ENCODE data around the gene KCNJ16. TPM values are rescaled to one million over a fixed set of nuclear protein-coding genes. Genes with fewer than 3 reads are reported as not detected.
"Not testable (repeated sequence)": the region's sequence is repeated elsewhere in the genome, so short reads cannot be mapped to it uniquely, and the experiment has no call there.

The KCNJ16 gene
- total and polyA plus RNA-seq, 7 experiments from 2014 or later, result not detected

DNA sequence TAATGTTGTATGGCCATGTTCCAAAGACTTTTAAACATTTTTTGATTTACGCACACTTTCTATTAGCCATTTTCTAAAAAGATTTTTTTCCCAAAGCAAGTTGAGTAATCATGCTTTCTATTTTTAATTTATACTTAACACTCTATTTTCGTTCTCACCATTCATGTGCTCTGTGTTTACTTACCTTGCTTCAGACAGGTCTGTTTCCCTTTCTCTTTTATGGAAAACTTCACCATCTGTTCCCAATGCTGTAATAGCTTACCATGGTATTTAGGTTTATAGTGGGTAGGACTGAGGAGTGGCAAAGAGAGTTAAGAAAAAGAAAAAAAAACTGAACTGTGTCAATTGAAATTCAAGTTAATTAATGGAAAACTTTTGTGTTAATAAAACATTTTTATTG lies 37.5 kb upstream of the KCNJ16 start:
- no peaks in the 10 kb centered on the region for H3K27me3 Mint-ChIP-seq
- H3K4me3 Mint-ChIP-seq, result no peak overlapping the region
- H3K36me3 Mint-ChIP-seq, result no peaks in the 10 kb centered on the region
- no peak for DNase-seq
- Histone ChIP-seq H3K27ac (ENCODE audit: low read depth, low read length) (no peak overlapping the region), H3K9me3 (ENCODE audit: control insufficient read depth in 2 of 3, low read length in 3 of 3) (no peaks in the 10 kb centered on the region), H3K27me3 (ENCODE audit: control insufficient read depth in 2 of 2, insufficient read depth in 2 of 2, low read length in 2 of 2) (peaks cover 0 to 3% of the 10 kb centered on the region in 2 donors), H3K4me1 (ENCODE audit: control insufficient read depth in 2 of 2, insufficient read depth in 2 of 2, low read length in 2 of 2) (no peaks in the 10 kb centered on the region), H3K36me3 (ENCODE audit: control insufficient read depth in 2 of 3, insufficient read depth in 3 of 3, low read length in 3 of 3) (no peaks in the 10 kb centered on the region), H3K4me3 (ENCODE audit: low read length) (no peak overlapping the region)
- ATAC-seq, result no peak
- H3K4me1 Mint-ChIP-seq, result no peaks in the 10 kb centered on the region
- H3K27ac Mint-ChIP-seq, result no peak overlapping the region
- POLR2A ChIA-PET, result no interaction called here
- peaks cover 0 to 6% (median 0%) of the 10 kb centered on the region in 11 donors for H3K9me3 Mint-ChIP-seq
- CTCF ChIA-PET, result interaction anchor here (0.6 kb wide), 1 partner anchor 60 kb away, joined by 5 read pairs; no protein-coding TSS in a partner anchor
- intact Hi-C loops (cut with micrococcal nuclease), result no loop called here

DNA sequence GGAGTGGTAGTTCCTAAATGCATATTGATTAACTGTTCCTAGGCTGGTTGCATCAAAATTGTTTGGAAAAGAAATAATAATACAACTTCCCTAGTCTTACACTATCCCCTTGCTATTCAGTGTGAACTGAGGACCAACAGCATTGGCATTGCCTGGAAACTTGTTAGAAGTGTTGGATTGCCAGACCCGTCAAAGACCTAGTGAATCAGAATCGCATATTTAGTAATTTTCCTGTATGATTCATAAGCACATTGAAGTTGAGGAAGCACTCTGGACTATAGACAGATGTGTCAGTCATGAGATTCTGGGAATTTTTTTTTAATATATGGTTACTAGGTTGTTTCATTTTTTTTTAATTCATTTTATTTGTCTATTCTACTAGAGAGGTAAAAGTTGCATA lies 34.7 kb upstream of the KCNJ16 start:
- H3K36me3 ChIP-seq (ENCODE audit: control insufficient read depth in 2 of 3, insufficient read depth in 3 of 3, low read length in 3 of 3), result no peaks in the 10 kb centered on the region
- intact Hi-C loops (cut with micrococcal nuclease), result no loop called here
- H3K27me3 Mint-ChIP-seq, result no peaks in the 10 kb centered on the region
- H3K27me3 ChIP-seq (ENCODE audit: control insufficient read depth in 2 of 2, insufficient read depth in 2 of 2, low read length in 2 of 2), result no peaks in the 10 kb centered on the region
- no peaks in the 10 kb centered on the region for H3K4me1 ChIP-seq (ENCODE audit: control insufficient read depth in 2 of 2, insufficient read depth in 2 of 2, low read length in 2 of 2)
- DNase-seq (no peak), ATAC-seq (no peak)
- H3K4me3 Mint-ChIP-seq, result no peak overlapping the region
- H3K4me3 ChIP-seq (ENCODE audit: low read length), result no peak overlapping the region
- no peaks in the 10 kb centered on the region for H3K4me1 Mint-ChIP-seq
- POLR2A ChIA-PET, result no interaction called here
- H3K27ac Mint-ChIP-seq, result no peak overlapping the region
- H3K27ac ChIP-seq (ENCODE audit: low read depth, low read length), result no peak overlapping the region
- no peaks in the 10 kb centered on the region for H3K9me3 ChIP-seq (ENCODE audit: control insufficient read depth in 2 of 3, low read length in 3 of 3)
- H3K36me3 Mint-ChIP-seq, result no peaks in the 10 kb centered on the region
- H3K9me3 Mint-ChIP-seq, result peaks cover 0 to 6% (median 0%) of the 10 kb centered on the region in 11 donors
- CTCF ChIA-PET, result no interaction called here

DNA sequence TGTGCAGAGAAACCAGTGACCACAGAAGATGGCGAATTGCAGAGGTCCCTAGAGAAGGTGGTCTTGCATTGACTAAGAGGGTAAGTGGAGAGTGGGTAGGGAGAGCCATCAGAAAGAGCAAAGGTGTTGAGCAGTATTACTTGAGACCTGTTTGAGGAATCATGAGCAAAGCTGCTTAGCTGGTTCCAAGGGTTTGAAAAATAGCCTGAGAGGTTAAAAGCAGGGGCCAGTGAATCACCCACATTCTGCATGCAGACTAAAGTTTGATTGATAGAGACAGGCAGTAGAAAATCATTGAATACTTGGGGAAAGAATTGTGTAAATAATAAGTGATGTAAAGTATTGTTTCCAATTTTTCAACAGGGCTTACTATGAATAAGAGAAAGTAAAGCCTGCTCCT lies 34.0 kb upstream of the KCNJ16 start:
- no peak overlapping the region for H3K27ac ChIP-seq (ENCODE audit: low read depth, low read length)
- no peaks in the 10 kb centered on the region for H3K36me3 Mint-ChIP-seq
- ATAC-seq, result no peak
- no peak overlapping the region for H3K27ac Mint-ChIP-seq
- H3K27me3 ChIP-seq (ENCODE audit: control insufficient read depth in 2 of 2, insufficient read depth in 2 of 2, low read length in 2 of 2), result no peaks in the 10 kb centered on the region
- H3K4me3 Mint-ChIP-seq, result no peak overlapping the region
- no peaks in the 10 kb centered on the region for H3K9me3 ChIP-seq (ENCODE audit: control insufficient read depth in 2 of 3, low read length in 3 of 3)
- ChIA-PET CTCF (no interaction called here), POLR2A (no interaction called here)
- no peak for DNase-seq
- intact Hi-C loops (cut with micrococcal nuclease), result no loop called here
- no peaks in the 10 kb centered on the region for H3K36me3 ChIP-seq (ENCODE audit: control insufficient read depth in 2 of 3, insufficient read depth in 3 of 3, low read length in 3 of 3)
- H3K4me1 Mint-ChIP-seq, result no peaks in the 10 kb centered on the region
- H3K27me3 Mint-ChIP-seq, result no peaks in the 10 kb centered on the region
- no peaks in the 10 kb centered on the region for H3K4me1 ChIP-seq (ENCODE audit: control insufficient read depth in 2 of 2, insufficient read depth in 2 of 2, low read length in 2 of 2)
- H3K9me3 Mint-ChIP-seq, result peaks cover 0 to 6% (median 0%) of the 10 kb centered on the region in 11 donors
- no peak overlapping the region for H3K4me3 ChIP-seq (ENCODE audit: low read length)

DNA sequence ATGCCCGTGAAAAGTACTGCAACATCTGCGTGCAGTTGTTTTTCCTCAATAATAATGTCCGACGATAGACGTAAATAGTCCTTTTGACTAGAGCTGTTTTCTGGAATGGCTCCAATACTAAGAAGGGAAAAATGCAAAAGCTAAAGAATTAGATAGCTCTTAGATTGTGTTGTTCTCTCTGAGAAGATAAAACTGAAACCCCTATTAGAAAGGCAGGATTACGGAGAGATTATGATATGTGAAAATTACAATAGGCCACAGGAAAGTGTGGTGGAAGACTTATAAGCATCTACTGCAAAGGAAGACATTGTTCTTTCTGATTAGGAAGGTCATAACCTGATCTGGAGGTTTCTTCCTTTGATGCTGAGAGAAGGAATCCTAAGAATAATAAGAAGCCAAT lies 33.5 kb upstream of the KCNJ16 start:
- intact Hi-C loops (cut with micrococcal nuclease), result no loop called here
- H3K27ac Mint-ChIP-seq, result no peak overlapping the region

DNA sequence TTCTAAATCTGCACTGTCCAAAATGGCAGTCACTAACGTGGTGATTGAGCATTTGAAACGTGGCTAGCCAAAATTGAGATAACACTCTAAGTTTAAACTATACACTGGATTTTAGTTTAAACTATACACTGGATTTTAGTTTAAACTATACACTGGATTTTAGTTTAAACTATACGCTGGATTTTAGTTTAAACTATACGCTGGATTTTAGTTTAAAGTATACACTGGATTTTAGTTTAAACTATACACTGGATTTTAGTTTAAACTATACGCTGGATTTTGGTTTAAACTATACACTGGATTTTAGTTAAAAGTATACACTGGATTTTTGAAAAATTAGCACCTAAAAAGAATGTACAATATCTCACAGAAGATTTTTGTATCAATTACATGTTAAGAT lies 29.2 kb upstream of the KCNJ16 start:
- H3K9me3 Mint-ChIP-seq; H3K9me3 ChIP-seq (ENCODE audit: control insufficient read depth in 2 of 3, low read length in 3 of 3); H3K4me1 Mint-ChIP-seq; H3K4me3 Mint-ChIP-seq; H3K27me3 Mint-ChIP-seq; H3K36me3 ChIP-seq (ENCODE audit: control insufficient read depth in 2 of 3, insufficient read depth in 3 of 3, low read length in 3 of 3); H3K36me3 Mint-ChIP-seq; ATAC-seq; H3K4me3 ChIP-seq (ENCODE audit: low read length); H3K4me1 ChIP-seq (ENCODE audit: control insufficient read depth in 2 of 2, insufficient read depth in 2 of 2, low read length in 2 of 2); H3K27me3 ChIP-seq (ENCODE audit: control insufficient read depth in 2 of 2, insufficient read depth in 2 of 2, low read length in 2 of 2); H3K27ac ChIP-seq (ENCODE audit: low read depth, low read length); DNase-seq; CTCF ChIA-PET; intact Hi-C loops (cut with micrococcal nuclease); H3K27ac Mint-ChIP-seq: not testable (repeated sequence)
- POLR2A ChIA-PET, result interaction anchor here (0.7 kb wide), 1 partner anchor 307 kb away, joined by 3 read pairs; no protein-coding TSS in a partner anchor

More for the DNA sequence above, 33.5 kb upstream of the KCNJ16 start:
- H3K4me1 ChIP-seq (ENCODE audit: control insufficient read depth in 2 of 2, insufficient read depth in 2 of 2, low read length in 2 of 2), result no peaks in the 10 kb centered on the region
- H3K4me3 Mint-ChIP-seq, result no peak overlapping the region
- H3K27ac ChIP-seq (ENCODE audit: low read depth, low read length), result no peak overlapping the region
- H3K36me3 ChIP-seq (ENCODE audit: control insufficient read depth in 2 of 3, insufficient read depth in 3 of 3, low read length in 3 of 3), result no peaks in the 10 kb centered on the region
- H3K4me3 ChIP-seq (ENCODE audit: low read length), result no peak overlapping the region
- H3K27me3 Mint-ChIP-seq, result peaks cover 0 to 2% (median 0%) of the 10 kb centered on the region in 5 donors
- H3K4me1 Mint-ChIP-seq, result no peaks in the 10 kb centered on the region
- POLR2A ChIA-PET, result no interaction called here
- no peaks in the 10 kb centered on the region for H3K36me3 Mint-ChIP-seq
- no peaks in the 10 kb centered on the region for H3K27me3 ChIP-seq (ENCODE audit: control insufficient read depth in 2 of 2, insufficient read depth in 2 of 2, low read length in 2 of 2)
- peaks cover 0 to 6% (median 0%) of the 10 kb centered on the region in 11 donors for H3K9me3 Mint-ChIP-seq
- ATAC-seq, result no peak
- no peaks in the 10 kb centered on the region for H3K9me3 ChIP-seq (ENCODE audit: control insufficient read depth in 2 of 3, low read length in 3 of 3)
- DNase-seq, result no peak
- CTCF ChIA-PET, result no interaction called here

DNA sequence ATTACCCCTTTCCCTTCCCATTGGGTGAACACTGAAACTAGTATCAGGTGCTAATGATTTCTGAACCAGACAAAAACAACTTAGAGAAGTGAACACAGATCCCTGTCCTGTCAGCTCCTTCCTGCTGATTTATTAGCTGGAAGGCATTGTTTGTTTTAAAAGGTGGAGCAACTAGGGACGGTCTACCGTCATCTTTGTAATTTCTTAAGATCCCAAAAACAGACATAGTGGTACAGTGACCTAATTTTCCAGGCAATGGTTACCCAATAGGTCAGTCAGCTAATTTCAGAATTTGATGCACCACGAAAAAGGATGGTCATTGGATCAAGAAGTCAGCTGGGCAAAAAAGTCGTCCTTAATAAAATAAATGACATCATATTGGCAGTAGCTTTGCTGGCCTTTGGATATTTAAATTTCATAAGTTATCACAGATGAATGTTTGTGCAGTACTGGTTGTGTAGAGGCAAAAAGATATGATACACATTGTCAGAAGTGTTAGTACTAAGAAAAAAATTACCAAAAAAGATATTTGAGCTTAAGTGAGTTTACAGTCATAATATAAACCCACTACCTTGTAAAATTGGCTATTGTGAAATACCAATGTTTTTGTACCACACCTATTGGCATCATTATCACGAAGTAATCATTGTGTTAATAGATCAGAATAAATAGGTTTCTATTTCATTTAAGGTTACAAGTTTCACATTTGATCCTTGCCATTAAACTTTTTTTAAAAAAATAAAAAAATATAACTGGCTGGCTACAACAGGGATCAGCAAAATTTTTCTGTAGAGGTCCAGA lies 27.2 kb upstream of the KCNJ16 start:
- Histone ChIP-seq H3K27me3 (ENCODE audit: control insufficient read depth in 2 of 2, insufficient read depth in 2 of 2, low read length in 2 of 2) (no peaks in the 10 kb centered on the region), H3K4me3 (ENCODE audit: low read length) (no peak overlapping the region), H3K36me3 (ENCODE audit: control insufficient read depth in 2 of 3, insufficient read depth in 3 of 3, low read length in 3 of 3) (no peaks in the 10 kb centered on the region), H3K9me3 (ENCODE audit: control insufficient read depth in 2 of 3, low read length in 3 of 3) (no peaks in the 10 kb centered on the region), H3K27ac (ENCODE audit: low read depth, low read length) (no peak overlapping the region), H3K4me1 (ENCODE audit: control insufficient read depth in 2 of 2, insufficient read depth in 2 of 2, low read length in 2 of 2) (no peaks in the 10 kb centered on the region)
- no peaks in the 10 kb centered on the region for H3K36me3 Mint-ChIP-seq
- CTCF ChIA-PET, result no interaction called here
- peaks cover 0 to 3% (median 0%) of the 10 kb centered on the region in 11 donors for H3K9me3 Mint-ChIP-seq
- no peak for ATAC-seq
- POLR2A ChIA-PET, result no interaction called here
- DNase-seq, result no peak
- H3K27me3 Mint-ChIP-seq, result peaks cover 0 to 4% (median 0%) of the 10 kb centered on the region in 5 donors
- no peak overlapping the region for H3K27ac Mint-ChIP-seq
- intact Hi-C loops (cut with micrococcal nuclease), result no loop called here
- no peak overlapping the region for H3K4me3 Mint-ChIP-seq
- no peaks in the 10 kb centered on the region for H3K4me1 Mint-ChIP-seq
